Astrocyte of the cerebellum (primary cell): ENCODE results near the gene FSHR.

Source experiments
- DNase-seq: peaks from one replicate; pipeline ENCODE4 v3.0.0-alpha.2; 2011; ENCODE audit warnings: low read depth
- H3K4me3 ChIP-seq: 2 replicates; pipeline ENCODE4 v1.5.1; 2011; ENCODE audit warnings: mild to moderate bottlenecking, low read depth, low read length, moderate library complexity
- in situ Hi-C: cut with HindIII; loops from 2 replicates; pipeline ENCODE4 v1.10.0; 2017; ENCODE audit warnings: low sequenced_read_pairs
- TF ChIP-seq, protein P1 (sequence below): IDR thresholded peaks from 2 replicates; pipeline ENCODE4 v1.5.1; 2012; ENCODE audit warnings: low read length, low read depth, moderate library complexity, mild to moderate bottlenecking; ENCODE audit errors: missing control alignments

Gene FSHR

DNA sequence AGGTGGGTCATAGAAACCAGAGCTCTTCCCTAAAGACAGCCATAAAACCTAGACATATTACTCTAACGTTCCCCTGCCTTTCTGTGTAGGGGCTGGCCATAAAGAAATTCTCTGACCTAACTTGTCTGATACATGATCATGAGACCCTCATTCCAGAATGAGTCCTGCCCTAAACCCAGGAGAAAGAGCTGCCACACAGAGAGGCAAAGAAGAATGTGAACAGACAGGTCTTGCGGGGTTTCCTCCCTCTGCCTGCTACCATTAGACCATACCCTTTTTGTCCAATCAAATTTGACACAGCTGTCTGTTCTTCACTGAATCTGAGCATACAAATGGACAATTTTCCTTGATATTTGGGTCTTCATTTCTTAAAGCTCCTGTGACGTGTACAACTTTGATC, 200.0 kb downstream of the FSHR start:
- TF ChIP-seq, protein P1, sequence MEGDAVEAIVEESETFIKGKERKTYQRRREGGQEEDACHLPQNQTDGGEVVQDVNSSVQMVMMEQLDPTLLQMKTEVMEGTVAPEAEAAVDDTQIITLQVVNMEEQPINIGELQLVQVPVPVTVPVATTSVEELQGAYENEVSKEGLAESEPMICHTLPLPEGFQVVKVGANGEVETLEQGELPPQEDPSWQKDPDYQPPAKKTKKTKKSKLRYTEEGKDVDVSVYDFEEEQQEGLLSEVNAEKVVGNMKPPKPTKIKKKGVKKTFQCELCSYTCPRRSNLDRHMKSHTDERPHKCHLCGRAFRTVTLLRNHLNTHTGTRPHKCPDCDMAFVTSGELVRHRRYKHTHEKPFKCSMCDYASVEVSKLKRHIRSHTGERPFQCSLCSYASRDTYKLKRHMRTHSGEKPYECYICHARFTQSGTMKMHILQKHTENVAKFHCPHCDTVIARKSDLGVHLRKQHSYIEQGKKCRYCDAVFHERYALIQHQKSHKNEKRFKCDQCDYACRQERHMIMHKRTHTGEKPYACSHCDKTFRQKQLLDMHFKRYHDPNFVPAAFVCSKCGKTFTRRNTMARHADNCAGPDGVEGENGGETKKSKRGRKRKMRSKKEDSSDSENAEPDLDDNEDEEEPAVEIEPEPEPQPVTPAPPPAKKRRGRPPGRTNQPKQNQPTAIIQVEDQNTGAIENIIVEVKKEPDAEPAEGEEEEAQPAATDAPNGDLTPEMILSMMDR = no peak
- no peak overlapping the region for H3K4me3 ChIP-seq
- DNase-seq = no peak
- in situ Hi-C loops = no loop called here

DNA sequence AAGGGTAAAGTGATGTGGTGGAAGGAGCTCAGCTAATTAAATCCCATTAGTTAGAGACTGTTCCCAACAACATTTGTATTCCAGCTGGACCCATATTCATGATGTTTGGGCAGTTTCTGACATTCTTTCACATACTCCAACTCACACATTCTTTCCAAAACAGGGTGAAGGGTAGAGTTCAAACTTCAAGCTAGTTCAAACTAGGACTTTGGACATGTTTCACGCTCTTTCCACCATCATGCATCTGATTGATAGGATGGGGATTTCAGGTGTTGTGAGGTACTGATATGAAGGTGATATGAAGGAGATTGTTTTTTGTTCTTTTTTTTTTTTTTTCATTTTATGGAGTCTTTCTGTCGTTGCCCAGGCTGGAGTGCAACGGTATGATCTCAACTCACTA, 201.7 kb downstream of the FSHR start:
- H3K4me3 ChIP-seq = no peak overlapping the region
- TF ChIP-seq, protein P1 = no peak
- in situ Hi-C loops = no loop called here
- no peak for DNase-seq

DNA sequence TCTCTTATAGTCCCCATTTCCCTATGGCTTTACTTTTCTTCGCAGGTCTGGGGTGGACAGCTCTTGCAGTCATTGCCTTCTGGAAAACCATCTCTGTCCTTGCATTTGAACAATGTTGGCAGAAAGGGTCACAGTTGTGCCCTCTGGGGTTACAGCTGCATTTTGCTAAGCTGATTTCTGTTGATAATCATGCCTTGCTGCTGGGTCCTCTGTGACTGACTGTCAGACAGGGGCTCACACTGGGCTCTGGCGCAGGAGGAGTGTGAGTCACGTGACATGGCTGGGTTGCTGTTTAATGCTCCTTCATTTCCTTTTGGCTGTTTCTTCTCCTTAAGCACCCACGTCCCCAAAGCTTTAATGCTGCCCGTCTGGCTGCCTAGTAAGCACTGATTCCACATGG, 202.2 kb downstream of the FSHR start:
- no peak for DNase-seq
- in situ Hi-C loops = no loop called here
- H3K4me3 ChIP-seq = no peak overlapping the region
- TF ChIP-seq, protein P1 = no peak

DNA sequence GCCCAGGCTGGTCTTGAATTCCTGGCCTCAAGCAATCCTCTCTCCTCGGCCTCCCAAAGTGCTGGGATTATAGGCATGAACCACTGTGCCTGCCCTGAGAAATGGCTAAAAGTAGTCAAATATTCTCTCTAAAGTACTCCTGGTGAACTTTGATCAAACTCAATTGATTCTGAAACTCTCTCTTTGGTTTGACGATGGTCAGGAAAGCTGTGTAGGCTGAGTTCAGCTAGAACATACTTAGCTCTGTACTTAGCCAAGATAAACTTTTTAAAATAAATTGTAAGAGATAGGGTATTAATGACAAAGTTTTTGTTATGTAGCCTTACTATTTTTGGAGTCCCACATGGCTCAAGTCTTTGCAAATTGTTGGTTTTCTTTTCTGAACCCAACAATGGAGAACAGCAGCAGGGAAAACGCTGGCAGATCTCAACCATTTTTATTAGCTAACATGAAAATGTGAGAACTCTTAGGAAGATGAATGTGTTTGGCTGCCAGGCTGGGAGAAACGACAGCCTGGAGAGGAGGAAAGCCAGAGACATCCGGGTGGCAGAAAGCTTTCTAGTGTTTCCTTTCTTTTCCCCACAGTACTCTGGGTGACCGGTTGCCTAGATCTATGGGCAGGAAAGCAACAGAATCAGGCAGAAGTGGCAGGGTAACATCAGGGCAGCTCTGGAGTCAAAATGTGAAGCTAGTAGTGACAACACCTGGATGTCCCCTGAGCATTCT, 205.8 kb downstream of the FSHR start:
- in situ Hi-C loops = no loop called here
- no peak overlapping the region for H3K4me3 ChIP-seq
- TF ChIP-seq, protein P1 = no peak
- no peak for DNase-seq

DNA sequence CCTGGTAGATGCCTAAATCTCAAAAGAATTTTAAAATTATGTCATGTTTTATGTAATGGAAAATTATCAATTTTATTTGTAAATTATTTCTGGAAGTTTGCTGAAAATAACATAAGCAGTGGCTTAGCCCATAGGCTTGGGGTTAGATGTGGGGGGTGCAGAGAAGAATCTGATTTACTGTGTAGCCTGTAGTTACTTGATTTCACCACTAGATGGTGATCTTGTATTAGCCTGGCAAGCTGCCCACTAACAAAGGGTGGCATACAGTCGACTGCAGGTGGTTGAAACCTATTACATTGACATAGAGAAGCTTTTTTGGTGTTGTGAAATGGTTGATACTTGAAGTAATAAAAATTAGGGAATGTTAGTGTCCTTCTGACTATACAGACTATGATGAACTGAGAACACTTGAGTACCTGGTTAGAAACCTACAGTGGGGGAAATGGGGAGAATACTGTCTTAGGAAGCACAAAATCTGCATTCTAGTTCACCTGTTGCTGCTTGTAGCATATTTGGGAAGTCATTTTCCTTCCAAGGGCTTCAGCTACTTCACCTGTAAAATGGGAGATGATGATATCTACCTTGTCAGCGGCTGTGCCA, 207.8 kb downstream of the FSHR start:
- H3K4me3 ChIP-seq = no peak overlapping the region
- TF ChIP-seq, protein P1 = peak; percentile 80
- peak; percentile 27 for DNase-seq
- in situ Hi-C loops = no loop called here

DNA sequence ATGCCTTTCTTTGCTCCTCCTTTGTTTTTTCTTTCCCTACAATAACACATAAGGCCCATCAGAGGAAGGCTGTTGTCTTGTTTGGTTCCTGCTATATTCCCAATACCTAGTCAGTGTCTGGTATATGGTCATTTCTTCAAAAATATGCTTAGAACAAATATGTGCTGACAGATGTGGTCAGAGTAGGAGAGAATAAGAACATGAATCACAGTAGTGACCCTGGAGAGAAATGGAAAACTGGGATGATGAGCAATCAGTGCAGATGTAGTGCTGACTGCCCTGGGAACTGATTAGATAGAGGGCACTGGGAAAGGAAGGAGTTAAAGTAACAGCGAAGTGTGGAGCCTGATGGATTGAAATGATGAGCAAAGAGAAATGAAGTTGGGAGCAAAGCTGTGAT, 209.4 kb downstream of the FSHR start:
- no peak overlapping the region for H3K4me3 ChIP-seq
- TF ChIP-seq, protein P1 = no peak
- in situ Hi-C loops = no loop called here
- no peak for DNase-seq
